H9 (cell line): ENCODE data around the gene PPP4R2. TPM values are rescaled to one million over a fixed set of nuclear protein-coding genes. Genes with fewer than 3 reads are reported as not detected.
A peak's percentile ranks its signal among the peaks of the same experiment; 100 is the strongest.

Experiments
- DNase-seq: peaks from one replicate; pipeline ENCODE4 v3.0.0-alpha.2; 2017
- H2AFZ ChIP-seq: one replicate; pipeline ENCODE4 v1.6.1; 2013; ENCODE audit warnings: mild to moderate bottlenecking, low read length, control low read depth, moderate library complexity
- H2AK5ac ChIP-seq: 2 replicates; pipeline ENCODE4 v1.6.1; 2013; ENCODE audit warnings: low read length, control low read depth, mixed read lengths; ENCODE audit not compliant: insufficient read length
- H2BK120ac ChIP-seq: one replicate; pipeline ENCODE4 v1.6.1; 2013; ENCODE audit warnings: low read depth, mild to moderate bottlenecking, low read length, control low read depth, inconsistent platforms; ENCODE audit not compliant: poor library complexity, severe bottlenecking
- H2BK12ac ChIP-seq: 2 replicates; pipeline ENCODE4 v1.6.1; 2013; ENCODE audit warnings: low read length, control low read depth, mixed read lengths, low read depth; ENCODE audit not compliant: insufficient read length
- H2BK15ac ChIP-seq: 2 replicates; pipeline ENCODE4 v1.6.1; 2013; ENCODE audit warnings: low read depth, low read length, control low read depth
- H2BK20ac ChIP-seq: one replicate; pipeline ENCODE4 v1.6.1; 2013; ENCODE audit warnings: low read depth, mild to moderate bottlenecking, low read length, control low read depth, inconsistent platforms; ENCODE audit not compliant: poor library complexity, severe bottlenecking
- H2BK5ac ChIP-seq: 2 replicates; pipeline ENCODE4 v1.6.1; 2013; ENCODE audit warnings: low read length, control low read depth, mixed read lengths; ENCODE audit not compliant: insufficient read length
- H3K14ac ChIP-seq: 2 replicates; pipeline ENCODE4 v1.6.1; 2013; ENCODE audit warnings: low read length, control low read depth; ENCODE audit not compliant: insufficient read depth
- H3K18ac ChIP-seq: 2 replicates; pipeline ENCODE4 v1.6.1; 2013; ENCODE audit warnings: low read depth, mild to moderate bottlenecking, mixed read lengths, low read length, control low read depth; ENCODE audit not compliant: insufficient read length
- H3K23ac ChIP-seq: 2 replicates; pipeline ENCODE4 v1.6.1; 2013; ENCODE audit warnings: low read length, control low read depth, mixed read lengths, low read depth; ENCODE audit not compliant: insufficient read length
- H3K23me2 ChIP-seq: 2 replicates; pipeline ENCODE4 v1.6.1; 2013; ENCODE audit warnings: low read depth, mild to moderate bottlenecking, mixed read lengths, low read length, control low read depth; ENCODE audit not compliant: insufficient read length, poor library complexity, severe bottlenecking
- H3K27ac ChIP-seq: 2 replicates; pipeline ENCODE4 v1.5.1; 2013; ENCODE audit warnings: low read length, control low read depth, mixed read lengths, low read depth; ENCODE audit not compliant: insufficient read length
- H3K27me3 ChIP-seq: 2 replicates; pipeline ENCODE4 v1.6.1; 2013; ENCODE audit warnings: low read length, control low read depth, inconsistent platforms; ENCODE audit not compliant: insufficient read depth
- H3K4ac ChIP-seq: 2 replicates; pipeline ENCODE4 v1.6.1; 2013; ENCODE audit warnings: low read depth, mild to moderate bottlenecking, control low read depth, inconsistent platforms, low read length, moderate library complexity
- H3K4me1 ChIP-seq: 2 replicates; pipeline ENCODE4 v1.6.1; 2013; ENCODE audit warnings: low read length, control low read depth, inconsistent platforms; ENCODE audit not compliant: insufficient read depth
- H3K4me2 ChIP-seq: 2 replicates; pipeline ENCODE4 v1.6.1; 2013; ENCODE audit warnings: low read length, control low read depth, mixed read lengths; ENCODE audit not compliant: insufficient read length, insufficient read depth
- H3K56ac ChIP-seq: 2 replicates; pipeline ENCODE4 v1.6.1; 2013; ENCODE audit warnings: low read depth, mild to moderate bottlenecking, mixed read lengths, low read length, control low read depth; ENCODE audit not compliant: insufficient read length
- H3K79me1 ChIP-seq: 2 replicates; pipeline ENCODE4 v1.6.1; 2013; ENCODE audit warnings: low read depth, mild to moderate bottlenecking, moderate library complexity, low read length, control low read depth, inconsistent platforms; ENCODE audit not compliant: insufficient read depth, poor library complexity, severe bottlenecking
- H3K79me2 ChIP-seq: 2 replicates; pipeline ENCODE4 v1.6.1; 2013; ENCODE audit warnings: low read length, control low read depth, inconsistent platforms; ENCODE audit not compliant: insufficient read depth
- H3K9ac ChIP-seq: 2 replicates; pipeline ENCODE4 v1.6.1; 2013; ENCODE audit warnings: low read length, control low read depth, mixed read lengths; ENCODE audit not compliant: insufficient read length; ENCODE audit errors: extremely low read depth
- H3K9me3 ChIP-seq: one replicate; pipeline ENCODE4 v1.6.1; 2013; ENCODE audit warnings: low read depth, low read length, inconsistent platforms; ENCODE audit not compliant: control insufficient read depth
- H3T11ph ChIP-seq: one replicate; pipeline ENCODE4 v1.6.1; 2013; ENCODE audit warnings: mild to moderate bottlenecking, low read length, control low read depth, inconsistent platforms
- H4K20me1 ChIP-seq: one replicate; pipeline ENCODE4 v1.6.1; 2013; ENCODE audit not compliant: control insufficient read depth, insufficient read length, insufficient read depth
- H4K5ac ChIP-seq: 2 replicates; pipeline ENCODE4 v1.6.1; 2013; ENCODE audit warnings: low read depth, mild to moderate bottlenecking, mixed read lengths, low read length, control low read depth; ENCODE audit not compliant: insufficient read length
- H4K8ac ChIP-seq: replicated peaks from 2 replicates; pipeline ENCODE4 v1.6.1; 2013; ENCODE audit warnings: low read length, control low read depth, mixed read lengths, low read depth; ENCODE audit not compliant: insufficient read length
- H4K91ac ChIP-seq: 2 replicates; pipeline ENCODE4 v1.6.1; 2013; ENCODE audit warnings: low read depth, mild to moderate bottlenecking, moderate library complexity, mixed read lengths, low read length, control low read depth; ENCODE audit not compliant: insufficient read length
- H3K27ac Mint-ChIP-seq, 3 experiments: 2 replicates in 2 of 3; 3 replicates in 1 of 3; pipeline ENCODE4 v1.8.0; 2020 to 2021; ENCODE audit warnings: mixed read lengths in 3 of 3, mild to moderate bottlenecking in 1 of 3, moderate library complexity in 1 of 3
- H3K27me3 Mint-ChIP-seq: 2 replicates; pipeline ENCODE4 v1.8.0; 2021; ENCODE audit warnings: low read depth, mild to moderate bottlenecking, moderate library complexity, mixed read lengths
- H3K36me3 Mint-ChIP-seq, 3 experiments: 2 replicates in 2 of 3; 3 replicates in 1 of 3; pipeline ENCODE4 v1.8.0; 2020 to 2021; ENCODE audit warnings: low read depth in 3 of 3, mixed read lengths in 3 of 3; ENCODE audit not compliant: insufficient read depth in 1 of 3
- H3K4me1 Mint-ChIP-seq, 2 experiments: 2 replicates each; pipeline ENCODE4 v1.8.0; 2020; ENCODE audit warnings: mixed read lengths in 2 of 2
- H3K4me3 Mint-ChIP-seq, 2 experiments: 2 replicates in 1 of 2; 3 replicates in 1 of 2; pipeline ENCODE4 v1.8.0; 2020 to 2021; ENCODE audit warnings: mild to moderate bottlenecking in 2 of 2, mixed read lengths in 2 of 2, moderate library complexity in 1 of 2
- H3K9me3 Mint-ChIP-seq, 2 experiments: 2 replicates in 1 of 2; 3 replicates in 1 of 2; pipeline ENCODE4 v1.8.0; 2020; ENCODE audit warnings: mild to moderate bottlenecking in 2 of 2, mixed read lengths in 2 of 2, moderate library complexity in 1 of 2
- WGBS: extraction: QIAGEN DNeasy Blood & Tissue Kit; methylation state at CpG from one replicate; pipeline ENCODE4 v1.1.7; 2013; ENCODE audit warnings: missing lambda C conversion rate, low lambda C conversion rate, mixed read lengths; ENCODE audit not compliant: insufficient read length; ENCODE audit errors: extremely low coverage; 5-methylcytosine and 5-hydroxymethylcytosine counted together
- total RNA-seq: library from RNA; stranded (reverse); gene quantifications from 2 replicates; pipeline ENCODE4 v1.2.1, GENCODE V29; 2021
- TF ChIP-seq, protein P1 (sequence below): fragments of 200-600 bp; sonication (generic); conservative IDR thresholded peaks from 3 replicates; pipeline ENCODE4 v1.8.0; 2021; ENCODE audit warnings: antibody characterized with exemption, mild to moderate bottlenecking

PPP4R2 gene
- total RNA-seq, 1 experiment from 2014 or later = 132 TPM

DNA sequence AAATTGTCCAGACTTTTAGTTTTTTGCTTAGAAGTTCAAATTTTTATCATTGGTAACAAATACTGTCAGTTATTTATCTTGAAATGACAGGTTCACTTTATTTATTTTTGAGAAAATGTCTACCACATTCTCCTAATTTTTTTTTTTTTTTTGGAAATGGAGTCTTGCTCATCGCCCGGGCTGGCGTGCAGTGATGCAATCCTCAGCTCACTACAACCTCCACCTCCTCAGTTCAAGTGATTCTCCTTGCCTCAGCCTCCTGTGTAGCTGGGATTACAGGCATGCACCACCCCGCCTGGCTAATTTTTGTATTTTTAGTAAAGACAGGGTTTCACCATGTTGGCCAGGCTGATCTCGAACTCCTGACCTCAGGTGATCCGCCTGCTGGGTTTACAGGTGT, 48.8 kb downstream of the PPP4R2 start:
- peaks cover 7% of the 10 kb centered on the region for H3K4me1 ChIP-seq
- Mint-ChIP-seq H3K36me3 (peaks cover 4 to 33% (median 22%) of the 10 kb centered on the region in 3 experiments; a peak in 6 of 7 replicates), H3K27ac (peak overlapping the region in 1 of 3 experiments; percentile 80; a peak in 1 of 7 replicates), H3K27me3 (no peaks in the 10 kb centered on the region), H3K9me3 (no peaks in the 10 kb centered on the region), H3K4me3 (no peak overlapping the region; a peak in 1 of 5 replicates), H3K4me1 (peaks cover 42 to 59% of the 10 kb centered on the region in 2 experiments)
- H3K23ac ChIP-seq = no peak overlapping the region
- DNase-seq = no peak
- H4K5ac ChIP-seq = no peak overlapping the region
- no peak overlapping the region for H3T11ph ChIP-seq
- H2BK15ac ChIP-seq = no peak overlapping the region
- no peak overlapping the region for H2BK12ac ChIP-seq
- H3K9me3 ChIP-seq = no peaks in the 10 kb centered on the region
- no peak overlapping the region for H3K56ac ChIP-seq
- peaks cover 3% of the 10 kb centered on the region for H3K79me1 ChIP-seq
- WGBS = no CpG with 5 or more reads among the region's 6 CpGs
- TF ChIP-seq, protein P1, sequence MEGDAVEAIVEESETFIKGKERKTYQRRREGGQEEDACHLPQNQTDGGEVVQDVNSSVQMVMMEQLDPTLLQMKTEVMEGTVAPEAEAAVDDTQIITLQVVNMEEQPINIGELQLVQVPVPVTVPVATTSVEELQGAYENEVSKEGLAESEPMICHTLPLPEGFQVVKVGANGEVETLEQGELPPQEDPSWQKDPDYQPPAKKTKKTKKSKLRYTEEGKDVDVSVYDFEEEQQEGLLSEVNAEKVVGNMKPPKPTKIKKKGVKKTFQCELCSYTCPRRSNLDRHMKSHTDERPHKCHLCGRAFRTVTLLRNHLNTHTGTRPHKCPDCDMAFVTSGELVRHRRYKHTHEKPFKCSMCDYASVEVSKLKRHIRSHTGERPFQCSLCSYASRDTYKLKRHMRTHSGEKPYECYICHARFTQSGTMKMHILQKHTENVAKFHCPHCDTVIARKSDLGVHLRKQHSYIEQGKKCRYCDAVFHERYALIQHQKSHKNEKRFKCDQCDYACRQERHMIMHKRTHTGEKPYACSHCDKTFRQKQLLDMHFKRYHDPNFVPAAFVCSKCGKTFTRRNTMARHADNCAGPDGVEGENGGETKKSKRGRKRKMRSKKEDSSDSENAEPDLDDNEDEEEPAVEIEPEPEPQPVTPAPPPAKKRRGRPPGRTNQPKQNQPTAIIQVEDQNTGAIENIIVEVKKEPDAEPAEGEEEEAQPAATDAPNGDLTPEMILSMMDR = no peak
- no peak overlapping the region for H2BK5ac ChIP-seq
- no peaks in the 10 kb centered on the region for H3K23me2 ChIP-seq
- no peak overlapping the region for H3K9ac ChIP-seq
- no peak overlapping the region for H4K91ac ChIP-seq
- H2BK20ac ChIP-seq = no peak overlapping the region
- no peak overlapping the region for H2BK120ac ChIP-seq
- H3K4me2 ChIP-seq = no peak overlapping the region
- no peak overlapping the region for H3K18ac ChIP-seq
- H3K27ac ChIP-seq = no peak overlapping the region
- no peak overlapping the region for H2AFZ ChIP-seq
- no peaks in the 10 kb centered on the region for H3K27me3 ChIP-seq
- no peak overlapping the region for H3K14ac ChIP-seq
- no peaks in the 10 kb centered on the region for H4K20me1 ChIP-seq
- no peak overlapping the region for H4K8ac ChIP-seq
- no peak overlapping the region for H2AK5ac ChIP-seq
- peaks cover 43% of the 10 kb centered on the region; the same call in 1 of the 2 replicates for H3K79me2 ChIP-seq
- H3K4ac ChIP-seq = no peak overlapping the region
